ENCODE measurements around the gene TMEM235.

DNA sequence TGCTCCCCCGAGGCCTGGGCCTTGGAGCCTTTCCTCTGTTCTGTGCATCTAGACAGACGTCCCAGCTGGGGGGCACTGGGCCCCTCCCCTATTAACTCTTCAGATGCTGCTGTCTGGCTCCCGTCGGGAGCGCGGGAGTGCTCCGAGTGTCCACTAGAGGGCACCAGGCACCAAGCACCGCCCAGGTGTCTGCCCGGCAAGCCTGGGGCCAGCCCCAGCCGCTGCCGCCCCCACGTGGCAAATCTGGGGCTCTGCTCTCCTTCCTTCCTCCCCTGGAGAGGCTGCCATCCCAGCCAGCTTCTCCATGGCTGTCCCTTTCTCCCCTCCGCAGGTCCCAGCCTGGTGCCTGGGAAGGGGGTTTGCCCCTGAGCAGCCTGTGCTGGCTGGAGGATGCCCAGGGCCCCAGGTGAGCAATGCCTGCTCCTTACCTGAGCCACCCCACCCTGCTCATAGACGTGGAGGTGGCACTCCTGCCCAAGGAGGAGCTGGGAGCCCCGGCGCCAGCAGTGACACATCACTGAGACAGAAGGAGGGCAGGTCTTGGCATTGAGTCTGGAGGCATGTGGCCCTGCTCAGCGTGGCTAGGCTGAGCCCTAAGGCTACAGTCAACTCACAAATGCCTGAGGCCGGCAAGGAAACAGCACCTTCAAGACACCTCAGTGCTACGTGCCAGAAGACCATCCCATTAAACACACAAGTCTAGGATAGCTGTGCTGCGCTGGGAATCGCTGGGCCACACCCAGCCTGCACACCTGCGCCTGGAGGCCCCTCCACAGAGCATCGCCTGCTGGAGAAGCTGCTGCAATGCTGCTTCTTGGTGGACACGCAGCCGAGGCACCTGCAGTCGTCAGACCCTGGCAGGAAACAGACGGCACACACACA, 19.7 kb downstream of the TMEM235 start:
- TF ChIP-seq, protein P1, sequence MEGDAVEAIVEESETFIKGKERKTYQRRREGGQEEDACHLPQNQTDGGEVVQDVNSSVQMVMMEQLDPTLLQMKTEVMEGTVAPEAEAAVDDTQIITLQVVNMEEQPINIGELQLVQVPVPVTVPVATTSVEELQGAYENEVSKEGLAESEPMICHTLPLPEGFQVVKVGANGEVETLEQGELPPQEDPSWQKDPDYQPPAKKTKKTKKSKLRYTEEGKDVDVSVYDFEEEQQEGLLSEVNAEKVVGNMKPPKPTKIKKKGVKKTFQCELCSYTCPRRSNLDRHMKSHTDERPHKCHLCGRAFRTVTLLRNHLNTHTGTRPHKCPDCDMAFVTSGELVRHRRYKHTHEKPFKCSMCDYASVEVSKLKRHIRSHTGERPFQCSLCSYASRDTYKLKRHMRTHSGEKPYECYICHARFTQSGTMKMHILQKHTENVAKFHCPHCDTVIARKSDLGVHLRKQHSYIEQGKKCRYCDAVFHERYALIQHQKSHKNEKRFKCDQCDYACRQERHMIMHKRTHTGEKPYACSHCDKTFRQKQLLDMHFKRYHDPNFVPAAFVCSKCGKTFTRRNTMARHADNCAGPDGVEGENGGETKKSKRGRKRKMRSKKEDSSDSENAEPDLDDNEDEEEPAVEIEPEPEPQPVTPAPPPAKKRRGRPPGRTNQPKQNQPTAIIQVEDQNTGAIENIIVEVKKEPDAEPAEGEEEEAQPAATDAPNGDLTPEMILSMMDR (IDR thresholded peaks at IDR 0.05), result peak; percentile 100
- TF ChIP-seq ZFX (IDR thresholded peaks at IDR 0.05; ENCODE audit: borderline replicate concordance), result no peak
